Measurements from ENCODE around the gene PROCA1. TPM values are rescaled to one million over a fixed set of nuclear protein-coding genes. Genes with fewer than 3 reads are reported as not detected.
"Not testable (repeated sequence)": the region's sequence is repeated elsewhere in the genome, so short reads cannot be mapped to it uniquely, and the experiment has no call there.

The PROCA1 gene
- total and polyA plus RNA-seq, 2 donors from 2014 or later, result 3.4 to 3.5 TPM

DNA sequence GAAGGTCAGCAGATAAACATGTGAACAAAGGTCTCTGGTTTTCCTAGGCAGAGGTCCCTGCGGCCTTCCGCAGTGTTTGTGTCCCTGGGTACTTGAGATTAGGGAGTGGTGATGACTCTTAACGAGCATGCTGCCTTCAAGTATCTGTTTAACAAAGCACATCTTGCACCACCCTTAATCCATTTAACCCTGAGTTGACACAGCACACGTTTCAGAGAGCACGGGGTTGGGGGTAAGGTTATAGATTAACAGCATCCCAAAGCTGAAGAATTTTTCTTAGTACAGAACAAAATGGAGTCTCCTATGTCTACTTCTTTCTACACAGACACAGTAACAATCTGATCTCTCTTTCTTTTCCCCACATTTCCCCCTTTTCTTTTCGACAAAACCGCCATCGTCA is 53.3 kb downstream of the PROCA1 start:
- FAIRE-seq; H3K9me3 ChIP-seq (ENCODE audit: control insufficient read depth in 2 of 3, insufficient read depth in 1 of 3, low read length in 3 of 3); H3K4me3 ChIP-seq (ENCODE audit: low read length in 3 of 3); intact Hi-C loops (cut with DNase I); H3K9ac ChIP-seq (ENCODE audit: low read length in 3 of 3); DNase-seq; H3K27me3 ChIP-seq (ENCODE audit: control insufficient read depth, insufficient read depth, low read length); H3K27ac ChIP-seq (ENCODE audit: low read depth in 2 of 2, low read length in 2 of 2): not testable (repeated sequence)
- peaks cover 2 to 16% (median 7%) of the 10 kb centered on the region in 3 donors for H3K36me3 ChIP-seq (ENCODE audit: control insufficient read depth in 2 of 3, insufficient read depth in 3 of 3, low read length in 3 of 3)
- peaks cover 3 to 12% (median 7%) of the 10 kb centered on the region in 3 donors for H3K4me1 ChIP-seq (ENCODE audit: control insufficient read depth in 2 of 3, insufficient read depth in 2 of 3, low read depth in 1 of 3, low read length in 3 of 3)

- TF ChIP-seq CTCF (IDR thresholded peaks at IDR 0.05; ENCODE audit: borderline replicate concordance, extremely low read depth, insufficient read depth), result no peak
- no peak for DNase-seq
- H3K9ac ChIP-seq (ENCODE audit: low read length in 3 of 3), result no peak overlapping the region
- no peaks in the 10 kb centered on the region for H3K27me3 ChIP-seq (ENCODE audit: control insufficient read depth, insufficient read depth, low read length)
- intact Hi-C loops (cut with DNase I), result no loop called here
- H3K27ac ChIP-seq (ENCODE audit: low read depth in 2 of 2, low read length in 2 of 2), result no peak overlapping the region
- H3K4me3 ChIP-seq (ENCODE audit: low read length in 3 of 3), result no peak overlapping the region
- H3K9me3 ChIP-seq (ENCODE audit: control insufficient read depth in 2 of 3, insufficient read depth in 1 of 3, low read length in 3 of 3), result no peaks in the 10 kb centered on the region
- H3K4me1 ChIP-seq (ENCODE audit: control insufficient read depth in 2 of 3, insufficient read depth in 2 of 3, low read depth in 1 of 3, low read length in 3 of 3), result peaks cover 0 to 7% (median 3%) of the 10 kb centered on the region in 3 donors
- FAIRE-seq, result no peak
- peaks cover 2 to 19% (median 11%) of the 10 kb centered on the region in 3 donors for H3K36me3 ChIP-seq (ENCODE audit: control insufficient read depth in 2 of 3, insufficient read depth in 3 of 3, low read length in 3 of 3)
Measured at GRCh38 chr17:28657756-28658155, 53.9 kb downstream of the PROCA1 start.

DNA sequence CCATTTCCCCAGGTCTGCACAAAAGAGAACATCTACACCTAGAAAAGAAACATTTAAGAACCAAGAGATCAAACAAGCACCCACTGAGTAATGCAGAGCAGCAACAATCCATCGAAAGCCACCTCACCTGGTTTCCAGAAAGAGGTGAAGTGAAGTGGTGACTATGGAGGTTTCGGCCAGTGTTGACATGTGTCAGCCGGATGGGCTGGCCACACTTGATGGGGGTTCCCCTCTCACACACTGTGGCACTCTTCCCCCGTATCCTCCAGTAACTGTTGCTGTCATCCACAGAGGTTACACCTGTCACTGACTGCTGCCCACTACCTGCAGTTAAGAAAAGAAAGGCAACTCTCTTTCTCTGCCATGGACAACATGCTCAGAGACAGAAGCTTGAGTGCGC is 56.5 kb downstream of the PROCA1 start:
- TF ChIP-seq CTCF (IDR thresholded peaks at IDR 0.05; ENCODE audit: borderline replicate concordance, extremely low read depth, insufficient read depth), result no peak
- no peak for DNase-seq
- FAIRE-seq, result no peak
- Histone ChIP-seq H3K4me1 (ENCODE audit: control insufficient read depth in 2 of 3, insufficient read depth in 2 of 3, low read depth in 1 of 3, low read length in 3 of 3) (no peaks in the 10 kb centered on the region), H3K4me3 (ENCODE audit: low read length in 3 of 3) (no peak overlapping the region), H3K27me3 (ENCODE audit: control insufficient read depth, insufficient read depth, low read length) (no peaks in the 10 kb centered on the region), H3K9ac (ENCODE audit: low read length in 3 of 3) (no peak overlapping the region), H3K36me3 (ENCODE audit: control insufficient read depth in 2 of 3, insufficient read depth in 3 of 3, low read length in 3 of 3) (peaks cover 2 to 19% (median 14%) of the 10 kb centered on the region in 3 donors), H3K27ac (ENCODE audit: low read depth in 2 of 2, low read length in 2 of 2) (no peak overlapping the region), H3K9me3 (ENCODE audit: control insufficient read depth in 2 of 3, insufficient read depth in 1 of 3, low read length in 3 of 3) (no peaks in the 10 kb centered on the region)
- intact Hi-C loops (cut with DNase I), result no loop called here

Other genes with a start within 250 kb of the PROCA1 start
- gene SLC13A2, start 238.2 kb downstream of the PROCA1 start, total RNA-seq, result 1.1 TPM
- 69.0 TPM for gene SLC13A2, start 238.2 kb downstream of the PROCA1 start, polyA plus RNA-seq (ENCODE audit: insufficient read depth, low read depth, low replicate concordance)
- gene FOXN1, start 205.5 kb downstream of the PROCA1 start, total RNA-seq, result not detected
- gene FOXN1, start 205.5 kb downstream of the PROCA1 start, polyA plus RNA-seq (ENCODE audit: insufficient read depth, low read depth, low replicate concordance), result not detected
- 19.0 TPM for gene UNC119, start 159.3 kb downstream of the PROCA1 start, total RNA-seq
- gene UNC119, start 159.3 kb downstream of the PROCA1 start, polyA plus RNA-seq (ENCODE audit: insufficient read depth, low read depth, low replicate concordance), result 60.7 TPM
- 75.0 TPM for gene PIGS, start 140.4 kb downstream of the PROCA1 start, total RNA-seq
- 60.6 TPM for gene PIGS, start 140.4 kb downstream of the PROCA1 start, polyA plus RNA-seq (ENCODE audit: insufficient read depth, low read depth, low replicate concordance)
- gene ALDOC, start 135.0 kb downstream of the PROCA1 start, total RNA-seq, result 7.1 TPM
- 21.9 TPM for gene ALDOC, start 135.0 kb downstream of the PROCA1 start, polyA plus RNA-seq (ENCODE audit: insufficient read depth, low read depth, low replicate concordance)
- 7.4 TPM for gene SPAG5, start 112.9 kb downstream of the PROCA1 start, total RNA-seq
- gene SPAG5, start 112.9 kb downstream of the PROCA1 start, polyA plus RNA-seq (ENCODE audit: insufficient read depth, low read depth, low replicate concordance), result 123 TPM
- gene RSKR, start 97.7 kb downstream of the PROCA1 start, total RNA-seq, result 10.2 TPM
- 4.1 TPM for gene RSKR, start 97.7 kb downstream of the PROCA1 start, polyA plus RNA-seq (ENCODE audit: insufficient read depth, low read depth, low replicate concordance)
- gene BLTP2, start 66.7 kb downstream of the PROCA1 start, total RNA-seq, result 140 TPM
- 35.1 TPM for gene BLTP2, start 66.7 kb downstream of the PROCA1 start, polyA plus RNA-seq (ENCODE audit: insufficient read depth, low read depth, low replicate concordance)
- gene SDF2, start 50.0 kb downstream of the PROCA1 start, total RNA-seq, result 54.3 TPM
- 101 TPM for gene SDF2, start 50.0 kb downstream of the PROCA1 start, polyA plus RNA-seq (ENCODE audit: insufficient read depth, low read depth, low replicate concordance)
- 61.5 TPM for gene SUPT6H, start 49.7 kb downstream of the PROCA1 start, total RNA-seq
- 21.4 TPM for gene SUPT6H, start 49.7 kb downstream of the PROCA1 start, polyA plus RNA-seq (ENCODE audit: insufficient read depth, low read depth, low replicate concordance)
- 119 TPM for gene RAB34, start 6.0 kb upstream of the PROCA1 start, total RNA-seq
- gene RAB34, start 6.0 kb upstream of the PROCA1 start, polyA plus RNA-seq (ENCODE audit: insufficient read depth, low read depth, low replicate concordance), result 128 TPM
- gene RPL23A, start 8.1 kb upstream of the PROCA1 start, total RNA-seq, result 1,188 TPM
- 1,159 TPM for gene RPL23A, start 8.1 kb upstream of the PROCA1 start, polyA plus RNA-seq (ENCODE audit: insufficient read depth, low read depth, low replicate concordance)
- 25.3 TPM for gene TLCD1, start 14.3 kb upstream of the PROCA1 start, total RNA-seq
- 30.0 TPM for gene TLCD1, start 14.3 kb upstream of the PROCA1 start, polyA plus RNA-seq (ENCODE audit: insufficient read depth, low read depth, low replicate concordance)
- 20.6 TPM for gene NEK8, start 16.9 kb upstream of the PROCA1 start, total RNA-seq
- 4.7 TPM for gene NEK8, start 16.9 kb upstream of the PROCA1 start, polyA plus RNA-seq (ENCODE audit: insufficient read depth, low read depth, low replicate concordance)
- gene TRAF4, start 32.1 kb upstream of the PROCA1 start, total RNA-seq, result 118 TPM
- 53.4 TPM for gene TRAF4, start 32.1 kb upstream of the PROCA1 start, polyA plus RNA-seq (ENCODE audit: insufficient read depth, low read depth, low replicate concordance)
- gene FAM222B, start 130.9 kb upstream of the PROCA1 start, total RNA-seq, result 31.0 TPM
- 13.0 TPM for gene FAM222B, start 130.9 kb upstream of the PROCA1 start, polyA plus RNA-seq (ENCODE audit: insufficient read depth, low read depth, low replicate concordance)
- 29.5 TPM for gene ERAL1, start 143.1 kb upstream of the PROCA1 start, total RNA-seq
- 71.6 TPM for gene ERAL1, start 143.1 kb upstream of the PROCA1 start, polyA plus RNA-seq (ENCODE audit: insufficient read depth, low read depth, low replicate concordance)
- gene FLOT2, start 185.8 kb upstream of the PROCA1 start, total RNA-seq, result 260 TPM
- 200 TPM for gene FLOT2, start 185.8 kb upstream of the PROCA1 start, polyA plus RNA-seq (ENCODE audit: insufficient read depth, low read depth, low replicate concordance)
- 29.5 TPM for gene DHRS13, start 191.2 kb upstream of the PROCA1 start, total RNA-seq
- gene DHRS13, start 191.2 kb upstream of the PROCA1 start, polyA plus RNA-seq (ENCODE audit: insufficient read depth, low read depth, low replicate concordance), result 21.6 TPM
- 50.4 TPM for gene PHF12, start 239.6 kb upstream of the PROCA1 start, total RNA-seq
- 8.8 TPM for gene PHF12, start 239.6 kb upstream of the PROCA1 start, polyA plus RNA-seq (ENCODE audit: insufficient read depth, low read depth, low replicate concordance)